Coronary artery (tissue), 2 donors: ENCODE data around the gene NEURL3.
A peak's percentile ranks its signal among the peaks of the same experiment; 100 is the strongest.

ENCODE experiments used
- DNase-seq: peaks from one replicate; pipeline ENCODE4 v3.0.0-alpha.2; 2017; ENCODE audit warnings: low spot score
- H3K27ac ChIP-seq, 2 donors: fragments of 200-600 bp; sonication (generic); one replicate each; pipeline ENCODE4 v1.5.1; 2016 to 2019
- H3K4me3 ChIP-seq: fragments of 200-600 bp; sonication (generic); 2 replicates; pipeline ENCODE4 v1.5.1; 2016; ENCODE audit warnings: mild to moderate bottlenecking, moderate library complexity
- TF ChIP-seq, protein P1 (sequence below): fragments of 200-600 bp; sonication (generic); IDR thresholded peaks from one replicate; pipeline ENCODE4 v1.5.1; 2019; ENCODE audit warnings: antibody characterized with exemption

NEURL3 gene

DNA sequence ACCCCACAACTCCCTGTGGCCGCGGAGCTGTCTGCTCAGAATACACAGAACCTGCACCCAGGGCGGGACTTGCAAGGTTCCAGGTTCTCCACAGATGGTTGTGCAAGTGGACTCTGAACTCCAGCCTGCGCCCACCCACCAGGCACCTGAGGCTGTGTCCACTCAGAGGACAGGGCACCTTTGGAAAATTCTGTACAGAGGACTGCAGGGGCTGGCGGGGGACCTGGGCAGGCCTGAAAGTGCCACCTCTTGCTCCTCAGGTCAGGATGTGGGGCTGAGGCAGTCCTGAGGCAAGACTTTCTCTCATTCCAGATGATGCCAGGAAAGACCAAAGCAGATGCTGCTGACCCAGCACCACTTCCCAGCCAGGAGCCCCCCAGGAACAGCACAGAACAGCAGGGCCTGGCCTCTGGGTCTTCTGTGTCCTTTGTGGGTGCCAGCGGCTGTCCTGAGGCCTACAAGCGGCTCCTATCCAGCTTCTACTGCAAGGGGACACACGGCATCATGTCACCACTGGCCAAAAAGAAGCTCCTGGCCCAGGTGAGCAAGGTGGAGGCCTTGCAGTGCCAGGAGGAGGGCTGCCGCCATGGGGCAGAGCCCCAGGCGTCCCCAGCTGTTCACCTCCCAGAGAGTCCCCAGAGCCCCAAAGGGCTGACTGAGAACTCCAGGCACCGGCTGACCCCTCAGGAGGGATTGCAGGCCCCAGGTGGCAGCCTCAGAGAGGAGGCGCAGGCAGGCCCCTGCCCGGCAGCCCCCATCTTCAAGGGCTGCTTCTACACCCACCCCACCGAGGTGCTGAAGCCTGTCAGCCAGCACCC, 45.8 kb upstream of the NEURL3 start:
- Histone ChIP-seq H3K4me3 (no peak overlapping the region), H3K27ac (no peak overlapping the region)
- DNase-seq: no peak
- TF ChIP-seq, protein P1, sequence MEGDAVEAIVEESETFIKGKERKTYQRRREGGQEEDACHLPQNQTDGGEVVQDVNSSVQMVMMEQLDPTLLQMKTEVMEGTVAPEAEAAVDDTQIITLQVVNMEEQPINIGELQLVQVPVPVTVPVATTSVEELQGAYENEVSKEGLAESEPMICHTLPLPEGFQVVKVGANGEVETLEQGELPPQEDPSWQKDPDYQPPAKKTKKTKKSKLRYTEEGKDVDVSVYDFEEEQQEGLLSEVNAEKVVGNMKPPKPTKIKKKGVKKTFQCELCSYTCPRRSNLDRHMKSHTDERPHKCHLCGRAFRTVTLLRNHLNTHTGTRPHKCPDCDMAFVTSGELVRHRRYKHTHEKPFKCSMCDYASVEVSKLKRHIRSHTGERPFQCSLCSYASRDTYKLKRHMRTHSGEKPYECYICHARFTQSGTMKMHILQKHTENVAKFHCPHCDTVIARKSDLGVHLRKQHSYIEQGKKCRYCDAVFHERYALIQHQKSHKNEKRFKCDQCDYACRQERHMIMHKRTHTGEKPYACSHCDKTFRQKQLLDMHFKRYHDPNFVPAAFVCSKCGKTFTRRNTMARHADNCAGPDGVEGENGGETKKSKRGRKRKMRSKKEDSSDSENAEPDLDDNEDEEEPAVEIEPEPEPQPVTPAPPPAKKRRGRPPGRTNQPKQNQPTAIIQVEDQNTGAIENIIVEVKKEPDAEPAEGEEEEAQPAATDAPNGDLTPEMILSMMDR: no peak

DNA sequence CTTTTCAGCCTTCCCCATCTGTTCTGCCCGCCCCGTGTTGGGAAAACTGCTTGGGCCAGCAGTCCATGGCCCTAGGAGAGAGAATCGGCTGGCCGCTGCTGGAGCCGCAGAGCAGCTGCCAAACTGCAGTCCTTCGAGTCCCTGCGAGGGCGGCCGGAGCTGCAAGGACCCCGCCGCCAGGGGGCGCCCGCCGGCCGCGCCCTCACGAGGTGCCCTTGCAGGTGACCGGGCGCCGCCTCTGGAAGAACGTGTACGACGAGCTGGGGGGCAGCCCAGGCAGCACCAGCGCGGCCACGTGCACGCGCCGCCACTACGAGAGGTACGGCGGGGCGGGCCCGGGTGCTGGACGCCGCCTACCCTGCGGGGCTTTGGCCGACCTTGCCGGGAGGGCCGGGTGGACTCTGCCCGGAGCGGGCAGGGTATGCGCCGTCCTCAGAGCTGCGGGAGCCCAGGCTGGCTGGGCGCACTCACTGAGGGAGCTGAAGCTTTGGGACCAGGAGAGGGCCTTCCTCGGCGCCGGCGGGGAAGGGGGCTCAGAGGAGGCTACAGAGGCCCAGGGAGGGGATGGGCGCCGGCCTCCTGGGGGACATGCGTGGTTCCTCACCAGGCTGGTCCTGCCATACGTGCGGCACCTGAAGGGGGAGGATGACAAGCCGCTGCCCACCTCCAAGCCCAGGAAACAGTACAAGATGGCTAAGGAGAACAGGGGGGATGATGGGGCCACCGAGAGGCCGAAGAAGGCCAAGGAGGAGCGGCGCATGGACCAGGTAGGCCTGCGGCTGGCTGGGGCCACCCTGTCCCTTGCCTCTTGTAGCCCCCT, 45.0 kb upstream of the NEURL3 start:
- Histone ChIP-seq H3K4me3 (no peak overlapping the region), H3K27ac (peak overlapping the region in 1 of 2 donors; percentile 53)
- DNase-seq: peak; percentile 69
- TF ChIP-seq, protein P1: no peak

DNA sequence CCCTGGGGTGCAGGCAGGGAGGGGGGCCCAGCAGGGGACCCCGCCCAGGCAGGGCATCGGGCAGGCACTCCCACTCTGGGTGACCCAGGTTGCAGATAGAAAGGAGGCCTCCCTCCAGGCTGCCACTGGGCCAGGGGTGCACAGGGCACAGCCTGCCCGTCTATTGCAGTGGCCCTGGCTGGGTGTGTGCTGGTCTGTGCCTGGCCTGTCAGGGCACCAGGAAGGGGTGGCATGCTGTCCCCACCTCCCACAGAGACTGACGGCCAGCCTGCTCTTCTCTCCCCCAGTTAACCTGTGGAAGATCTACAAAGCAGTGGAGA, 44.3 kb upstream of the NEURL3 start:
- peak overlapping the region in 1 of 2 donors; percentile 53 for H3K27ac ChIP-seq
- TF ChIP-seq, protein P1: no peak

DNA sequence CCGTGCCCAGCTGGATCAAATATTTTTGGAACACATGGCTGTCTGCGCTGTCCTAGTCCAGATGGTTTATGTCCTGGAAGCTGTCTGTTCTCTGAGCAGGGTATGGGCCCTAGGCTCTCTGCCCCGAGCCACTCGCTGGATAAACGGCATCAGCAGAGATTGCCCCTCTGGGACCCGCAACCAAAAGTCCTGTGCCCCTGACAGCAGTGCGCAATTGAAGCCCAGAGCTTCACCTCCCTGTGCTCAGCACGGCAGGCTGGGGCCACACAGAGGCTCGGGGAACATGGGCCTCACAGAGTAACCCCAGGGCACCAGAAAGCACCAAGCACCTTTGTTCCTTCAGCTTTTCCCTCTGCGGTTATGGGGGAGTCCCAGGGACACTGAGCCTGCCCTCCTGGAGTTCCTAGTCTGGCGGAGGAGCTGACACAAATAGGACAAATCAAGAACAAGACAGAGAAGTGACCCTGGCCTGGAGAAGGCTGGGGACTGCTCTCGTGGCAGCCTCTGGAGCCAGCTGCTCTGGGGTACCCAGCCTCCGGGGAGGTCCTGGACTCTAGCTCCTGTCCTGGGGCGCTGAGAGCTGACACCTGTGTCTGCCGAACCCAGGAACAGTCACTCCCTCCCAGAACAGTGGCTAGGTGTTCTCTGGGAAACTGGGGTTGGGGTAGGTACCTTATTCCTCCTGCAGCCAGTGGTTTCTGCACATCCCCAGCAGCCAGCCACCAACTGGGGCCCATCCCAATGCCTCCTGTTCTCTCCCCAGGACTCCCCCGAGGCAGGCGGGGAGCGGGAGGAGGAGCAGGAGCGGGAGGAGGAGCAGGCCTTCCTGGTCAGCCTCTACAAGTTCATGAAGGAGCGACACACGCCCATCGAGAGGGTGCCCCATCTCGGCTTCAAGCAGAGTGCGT, 43.7 kb upstream of the NEURL3 start:
- DNase-seq: peak; percentile 70
- Histone ChIP-seq H3K27ac (peak overlapping the region; percentile 17 to 53), H3K4me3 (no peak overlapping the region)
- TF ChIP-seq, protein P1: no peak

More for the DNA sequence above, 44.3 kb upstream of the NEURL3 start:
- H3K4me3 ChIP-seq: no peak overlapping the region
- no peak for DNase-seq

DNA sequence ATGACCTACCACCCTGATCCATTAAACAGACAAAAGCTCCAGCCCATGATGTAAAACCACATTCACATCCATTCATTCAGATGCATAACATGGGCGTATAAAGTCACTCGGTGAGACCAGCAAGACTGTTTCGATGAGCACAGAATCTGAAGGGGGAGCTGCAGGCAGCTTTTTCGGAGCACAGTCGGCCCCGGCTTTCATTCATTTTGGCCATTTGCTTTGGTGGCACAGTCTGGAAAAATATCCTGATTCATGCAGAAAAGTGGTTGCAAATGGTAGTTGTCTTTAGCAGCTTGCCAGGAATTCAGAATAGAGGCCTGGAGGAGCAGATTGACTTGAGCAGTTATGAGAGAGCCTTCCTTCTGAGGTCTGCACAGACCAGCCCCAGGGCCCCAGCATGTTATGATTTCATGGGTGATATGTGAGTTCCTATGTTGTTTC, 42.6 kb upstream of the NEURL3 start:
- H3K27ac ChIP-seq: peak overlapping the region in 1 of 2 donors; percentile 53
- no peak overlapping the region for H3K4me3 ChIP-seq
- DNase-seq: peak; percentile 50
- TF ChIP-seq, protein P1: no peak

DNA sequence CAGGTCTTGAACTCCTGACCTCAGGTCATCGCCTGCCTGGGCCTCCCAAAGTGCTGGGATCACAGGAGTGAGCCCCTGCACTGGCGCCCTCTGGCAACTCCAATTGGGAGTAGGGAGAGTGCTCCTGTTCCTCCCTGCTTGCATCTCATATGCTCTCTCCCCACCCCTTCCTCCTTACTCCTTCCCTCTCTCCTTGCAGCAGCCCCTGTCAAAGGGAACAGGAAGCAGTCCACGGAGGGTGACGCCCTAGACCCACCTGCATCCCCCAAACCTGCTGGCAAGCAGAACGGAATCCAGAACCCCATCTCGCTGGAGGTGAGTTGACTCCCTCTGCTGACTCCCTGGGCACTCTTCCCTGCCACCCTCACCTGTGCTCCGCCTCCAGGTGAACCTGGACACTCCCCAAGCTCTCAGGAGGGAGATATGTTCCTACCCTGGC, 42.1 kb upstream of the NEURL3 start:
- Histone ChIP-seq H3K4me3 (no peak overlapping the region), H3K27ac (peak overlapping the region in 1 of 2 donors; percentile 53)
- TF ChIP-seq, protein P1: no peak
- DNase-seq: peak; percentile 70
